ENCODE data around the gene IL4R. TPM values are rescaled to one million over a fixed set of nuclear protein-coding genes. Genes with fewer than 3 reads are reported as not detected.
A peak's percentile ranks its signal among the peaks of the same experiment; 100 is the strongest.

Gene IL4R
- total and polyA plus RNA-seq, 10 of the 15 experiments (the other 5 are each of a cell fraction or from before 2014, with no cell fraction given), result 2.6 to 70.4 (median 36.6) TPM

- Histone ChIP-seq H3K27ac (ENCODE audit: control insufficient read depth, insufficient read depth) (no peak overlapping the region), H3K9ac (ENCODE audit: control insufficient read depth, insufficient read depth, low read length) (no peak overlapping the region), H3K79me2 (ENCODE audit: control insufficient read depth, insufficient read depth, low read length) (no peaks in the 10 kb centered on the region), H4K20me1 (ENCODE audit: control insufficient read depth, insufficient read depth) (no peaks in the 10 kb centered on the region), H3K4me3 (no peak overlapping the region), H3K9me3 (replicated peaks; ENCODE audit: control insufficient read depth, insufficient read depth, low read length) (peaks cover 12% of the 10 kb centered on the region; the same call in 2 of the 3 replicates), H2AFZ (ENCODE audit: control insufficient read depth, low read depth, low read length) (no peak overlapping the region), H3K4me1 (ENCODE audit: control insufficient read depth, insufficient read depth, low read length) (peaks cover 47% of the 10 kb centered on the region), H3K36me3 (ENCODE audit: control insufficient read depth in 2 of 2, insufficient read depth in 2 of 2, low read length in 1 of 2) (no peaks in the 10 kb centered on the region), H3K4me2 (ENCODE audit: control insufficient read depth, insufficient read depth) (no peak overlapping the region), H3K27me3 (replicated peaks in 1 of 2; ENCODE audit: control insufficient read depth in 2 of 2, insufficient read depth in 2 of 2, low read length in 1 of 2) (no peaks in the 10 kb centered on the region)
- FAIRE-seq (no peak), DNase-seq (ENCODE audit: low read depth, low spot score) (no peak), ATAC-seq (no peak)
- BruUV-seq (replicated peaks), result no TSS peak
- ChIA-PET POLR2A (interaction anchor here (1.1 to 9.6 kb wide), 2 partner anchors 15 to 33 kb away, joined by 3 to 208 read pairs; partner anchors contain the start of gene IL21R), RAD21 (ENCODE audit: unreplicated experiment) (interaction anchor here (0.8 to 9.3 kb wide), 3 partner anchors 32 to 190 kb away, joined by 6 to 224 read pairs (median 168); partner anchors contain the start of gene IL21R), SMC1A (ENCODE audit: uncharacterized antibody, unreplicated experiment) (interaction anchor here (0.7 to 9.6 kb wide), 7 partner anchors 21 to 215 kb away, joined by 3 to 220 read pairs (median 43); partner anchors contain the start of gene IL21R), CTCF (interaction anchor here (0.7 to 11.8 kb wide), 7 partner anchors 18 to 217 kb away, joined by 3 to 259 read pairs (median 32); no protein-coding TSS in a partner anchor)
- TF ChIP-seq ATF7 (IDR thresholded peaks at IDR 0.05; ENCODE audit: low read depth) (peak; percentile 76), ATF3 (IDR thresholded peaks at IDR 0.05; ENCODE audit: borderline replicate concordance, extremely low read depth, low read depth, low read length) (no peak)
- in situ Hi-C loops (cut with MboI), result loop anchor here (5.0 to 25.0 kb wide), 2 partner anchors 138 to 1533 kb away; no protein-coding TSS in a partner anchor
- intact Hi-C loops (cut with micrococcal nuclease; ENCODE audit: unreplicated experiment), result no loop called here
Measured at GRCh38 chr16:27370318-27370717, 56.5 kb downstream of the IL4R start.

- Histone ChIP-seq H3K9ac (ENCODE audit: control insufficient read depth, insufficient read depth, low read length) (no peak overlapping the region), H4K20me1 (ENCODE audit: control insufficient read depth, insufficient read depth) (no peaks in the 10 kb centered on the region), H3K27me3 (replicated peaks in 1 of 2; ENCODE audit: control insufficient read depth in 2 of 2, insufficient read depth in 2 of 2, low read length in 1 of 2) (no peaks in the 10 kb centered on the region), H3K36me3 (ENCODE audit: control insufficient read depth in 2 of 2, insufficient read depth in 2 of 2, low read length in 1 of 2) (no peaks in the 10 kb centered on the region), H3K9me3 (replicated peaks; ENCODE audit: control insufficient read depth, insufficient read depth, low read length) (peaks cover 12% of the 10 kb centered on the region; the same call in 2 of the 3 replicates), H3K79me2 (ENCODE audit: control insufficient read depth, insufficient read depth, low read length) (no peaks in the 10 kb centered on the region), H2AFZ (ENCODE audit: control insufficient read depth, low read depth, low read length) (no peak overlapping the region), H3K4me1 (ENCODE audit: control insufficient read depth, insufficient read depth, low read length) (peaks cover 62% of the 10 kb centered on the region), H3K4me2 (ENCODE audit: control insufficient read depth, insufficient read depth) (peak overlapping the region; percentile 40; the same call in 1 of the 2 replicates), H3K4me3 (0 out of 2 replicates have a peak overlapping the region, but pooled peaks have one; percentile 19), H3K27ac (ENCODE audit: control insufficient read depth, insufficient read depth) (peak overlapping the region; percentile 72)
- ATAC-seq (no peak), DNase-seq (ENCODE audit: low read depth, low spot score) (no peak), FAIRE-seq (no peak)
- TF ChIP-seq ZNF24 (IDR thresholded peaks at IDR 0.05) (peak; percentile 93), TCF7 (IDR thresholded peaks at IDR 0.05; ENCODE audit: borderline replicate concordance) (no peak)
- SMC1A ChIA-PET (ENCODE audit: uncharacterized antibody, unreplicated experiment), result interaction anchor here (0.7 to 9.6 kb wide), 20 partner anchors 15 to 220 kb away, joined by 3 to 220 read pairs (median 5); partner anchors contain the start of genes IL21R and KDM8
- intact Hi-C loops (cut with micrococcal nuclease; ENCODE audit: unreplicated experiment) (no loop called here), in situ Hi-C loops (cut with MboI) (loop anchor here (5.0 to 25.0 kb wide), 2 partner anchors 141 to 1536 kb away; no protein-coding TSS in a partner anchor)
- no TSS peak for BruUV-seq (replicated peaks)
- RAD21 ChIA-PET (ENCODE audit: unreplicated experiment), result interaction anchor here (0.7 to 9.3 kb wide), 12 partner anchors 17 to 193 kb away, joined by 3 to 224 read pairs (median 5); partner anchors contain the start of gene IL21R
- CTCF ChIA-PET, result interaction anchor here (1.1 to 11.8 kb wide), 11 partner anchors 25 to 194 kb away, joined by 3 to 259 read pairs (median 17); partner anchors contain the start of genes IL21R and KDM8
- 95% methylated on average over 3 of the region's 3 CpGs for WGBS (ENCODE audit: insufficient coverage, insufficient replicate concordance, low lambda C conversion rate, missing lambda C conversion rate)
- POLR2A ChIA-PET, result interaction anchor here (1.0 to 9.6 kb wide), 7 partner anchors 15 to 138 kb away, joined by 3 to 208 read pairs (median 3); partner anchors contain the start of gene IL21R
Measured at GRCh38 chr16:27373312-27373711, 59.5 kb downstream of the IL4R start.
